K562 (cell line): ENCODE data around the gene IL17RB. TPM values are rescaled to one million over a fixed set of nuclear protein-coding genes. Genes with fewer than 3 reads are reported as not detected.

Experiments used
- ATAC-seq: fragments of 200-7000 bp; cut with Tn5 transposase; 3 replicates; pipeline ENCODE4 v1.9.1; 2020; ENCODE audit warnings: moderate library complexity
- BruUV-seq: library from RNA; stranded (reverse); fragments of 400-500 nt; replicated peaks from 2 replicates; lab custom pipeline; 2021; lab: Mats Ljungman, UMichigan
- CTCF ChIA-PET: fragments of 300-600 bp; formaldehyde crosslinking; extraction: SDS; loops from one replicate; lab custom pipeline; 2021; ENCODE audit warnings: low intra/inter-chr PET ratio; lab: Yijun Ruan, JAX
- POLR2A ChIA-PET: fragments of 300-600, 350-650 bp; sonication (Branson Sonifier 250); formaldehyde crosslinking; extraction: SDS; loops from one replicate; lab custom pipeline; 2021; ENCODE audit warnings: antibody characterized with exemption, inconsistent platforms; lab: Yijun Ruan, JAX
- DNase-seq, 4 experiments: peaks; one replicate each; pipeline versions ENCODE4 v3.0.0 to v3.0.0-alpha.2; 2011 to 2018; ENCODE audit warnings: low spot score in 3 of 4, mixed read lengths in 3 of 4; ENCODE audit errors: extremely low read depth in 1 of 4
- FAIRE-seq: peaks from 2 replicates; lab custom pipeline; 2011; peaks lifted over from hg19 to GRCh38; lab: Jason Lieb, UNC
- H2AFZ ChIP-seq: 2 replicates; pipeline ENCODE4 v1.6.0; 2011; ENCODE audit warnings: low read depth, low read length, control low read depth, inconsistent platforms
- H3K27ac ChIP-seq: fragments of 200-600 bp; 3 replicates; pipeline ENCODE4 v1.8.0; 2011; ENCODE audit warnings: low read depth, mild to moderate bottlenecking, control low read depth, inconsistent platforms, low read length, moderate library complexity, mixed read lengths; ENCODE audit errors: extremely low read depth
- H3K27me3 ChIP-seq, 2 experiments: fragments of 300-600 bp in 1 of 2; 2 replicates in 1 of 2; 3 replicates in 1 of 2; pipeline versions ENCODE4 v1.6.0 to v1.8.0; 2011; ENCODE audit warnings: inconsistent platforms in 2 of 2, low read length in 2 of 2, mild to moderate bottlenecking in 1 of 2, mixed read lengths in 1 of 2, moderate library complexity in 1 of 2; ENCODE audit not compliant: control insufficient read depth in 2 of 2, insufficient read depth in 2 of 2
- H3K36me3 ChIP-seq: fragments of 300-600 bp; 3 replicates; pipeline ENCODE4 v1.8.0; 2011; ENCODE audit warnings: mild to moderate bottlenecking, low read length, inconsistent platforms; ENCODE audit not compliant: control insufficient read depth, insufficient read depth
- H3K4me1 ChIP-seq, 2 experiments: fragments of 200-600 bp in 1 of 2; replicated peaks in 1 of 2; 2 replicates in 1 of 2; 3 replicates in 1 of 2; pipeline versions ENCODE4 v1.5.1 to v1.8.0; 2011; ENCODE audit warnings: inconsistent platforms in 2 of 2, low read length in 2 of 2, mild to moderate bottlenecking in 1 of 2, mixed read lengths in 1 of 2, moderate library complexity in 1 of 2; ENCODE audit not compliant: control insufficient read depth in 2 of 2, insufficient read depth in 2 of 2
- H3K4me2 ChIP-seq: 2 replicates; pipeline ENCODE4 v1.6.1; 2011; ENCODE audit warnings: low read length, control low read depth, inconsistent platforms, mixed read lengths; ENCODE audit not compliant: insufficient read depth
- H3K4me3 ChIP-seq: fragments of 200-600 bp; sonication (generic), shearing (Covaris generic); 2 replicates; pipeline ENCODE4 v1.5.1; 2016; ENCODE audit warnings: control low read depth, inconsistent platforms
- H3K79me2 ChIP-seq: fragments of 200-600 bp; 3 replicates; pipeline ENCODE4 v1.8.0; 2011; ENCODE audit warnings: low read length, inconsistent platforms; ENCODE audit not compliant: control insufficient read depth, insufficient read depth
- H3K9ac ChIP-seq, 2 experiments: 2 replicates each; pipeline versions ENCODE4 v1.6.0 to v1.6.1; 2011; ENCODE audit warnings: low read depth in 2 of 2, low read length in 2 of 2, control low read depth in 1 of 2, inconsistent platforms in 1 of 2, mild to moderate bottlenecking in 1 of 2, mixed read lengths in 1 of 2; ENCODE audit not compliant: insufficient read depth in 1 of 2
- H3K9me1 ChIP-seq: one replicate; pipeline ENCODE4 v1.6.0; 2011; ENCODE audit warnings: inconsistent platforms, mild to moderate bottlenecking, low read length, moderate library complexity; ENCODE audit not compliant: control insufficient read depth, insufficient read depth
- H3K9me3 ChIP-seq: replicated peaks from 2 replicates; pipeline ENCODE4 v1.5.1; 2011; ENCODE audit warnings: low read depth, low read length, inconsistent platforms; ENCODE audit not compliant: control insufficient read depth, insufficient read depth
- H4K20me1 ChIP-seq: replicated peaks from 2 replicates; pipeline ENCODE4 v1.6.1; 2011; ENCODE audit warnings: low read length, inconsistent platforms, mixed read lengths; ENCODE audit not compliant: control insufficient read depth, insufficient read depth
- CBX5 ChIP-seq: IDR thresholded peaks from 2 replicates; pipeline ENCODE4 v1.6.1; 2014; ENCODE audit warnings: low read depth, borderline replicate concordance
- MAZ ChIP-seq, 2 experiments: fragments of 450-650 bp in 1 of 2; sonication (generic) in 1 of 2; formaldehyde crosslinking; IDR thresholded peaks in 1 of 2; conservative IDR thresholded peaks in 1 of 2; 2 replicates each; pipeline versions ENCODE4 v1.4.0 to v1.5.0; 2020; ENCODE audit warnings: mild to moderate bottlenecking in 1 of 2, missing genetic modification reagents in 1 of 2
- MTA1 ChIP-seq: fragments of 450-650 bp; IDR thresholded peaks from 2 replicates; pipeline ENCODE4 v1.6.1; 2017; ENCODE audit warnings: borderline replicate concordance
- NCOA1 ChIP-seq: fragments of 450-650 bp; IDR thresholded peaks from 2 replicates; pipeline ENCODE4 v1.6.1; 2016; ENCODE audit warnings: low read depth
- NELFE ChIP-seq: IDR thresholded peaks from 2 replicates; pipeline ENCODE4 v1.6.1; 2011; ENCODE audit warnings: mild to moderate bottlenecking; ENCODE audit not compliant: insufficient read depth, insufficient read length
- SLC30A9 ChIP-seq: fragments of 250-450 bp; sonication (Bioruptor Pico); IDR thresholded peaks from 2 replicates; pipeline ENCODE4 v1.8.0; 2022; ENCODE audit warnings: mild to moderate bottlenecking, moderate library complexity
- TEAD1 ChIP-seq, 2 experiments: fragments of 450-650 bp in 1 of 2; sonication (generic) in 1 of 2; formaldehyde crosslinking; IDR thresholded peaks; 2 replicates each; pipeline versions ENCODE4 v1.4.0 to v1.8.0; 2020 to 2022; ENCODE audit warnings: mild to moderate bottlenecking in 2 of 2, missing genetic modification reagents in 1 of 2
- YBX1 ChIP-seq: fragments of 450-650 bp; IDR thresholded peaks from 2 replicates; pipeline ENCODE4 v1.7.1; 2016; ENCODE audit warnings: mild to moderate bottlenecking
- ZNF175 ChIP-seq: fragments of 200-800 bp; sonication (Bioruptor generic); IDR thresholded peaks from 2 replicates; pipeline ENCODE4 v1.6.1; 2016; ENCODE audit warnings: low read depth, mild to moderate bottlenecking, missing genetic modification characterization, missing compliant biosample characterization
- ZNF239 ChIP-seq: fragments of 250-450 bp; sonication (Bioruptor Pico); IDR thresholded peaks from 2 replicates; pipeline ENCODE4 v1.4.0; 2020; ENCODE audit warnings: mild to moderate bottlenecking
- ZNF778 ChIP-seq: fragments of 450-650 bp; formaldehyde crosslinking; IDR thresholded peaks from 2 replicates; pipeline ENCODE4 v1.4.0; 2020; ENCODE audit warnings: mild to moderate bottlenecking, moderate library complexity
- WGBS: fragments of 100-300 bp; shearing (Covaris generic); methylation state at CpG from one replicate; pipeline ENCODE4 v1.1.6; 2016; ENCODE audit warnings: low coverage, mixed read lengths; ENCODE audit not compliant: insufficient coverage; ENCODE audit errors: missing lambda C conversion rate; 5-methylcytosine and 5-hydroxymethylcytosine counted together
- in situ Hi-C: fragments of 300-500 bp; cut with MboI; formaldehyde crosslinking; loops from 4 replicates; pipeline ENCODE4 v1.15.0; 2018; ENCODE audit warnings: inconsistent platforms, mixed read lengths
- intact Hi-C: fragments of 100-400 bp; cut with micrococcal nuclease; formaldehyde crosslinking; loops from 2 replicates; pipeline ENCODE4 v1.14.2; 2022
- polyA plus RNA-seq, 8 experiments: library from polyadenylated mRNA; depleted of rRNA in 4 of 8; stranded (reverse) in 5 of 8; unstranded in 3 of 8; fragments of >200 nt; fragmentation: Nextera tagmentation in 2 of 8; fragmentation: Illumina TruSeq in 1 of 8; extraction: Ambion mirVana in 2 of 8; extraction: Trizol in 1 of 8; gene quantifications; 2 replicates each; pipeline versions ENCODE4 v1.2.1 to v1.2.3, GENCODE V29; 2011 to 2014; ENCODE audit warnings: inconsistent platforms in 1 of 8, missing spikeins in 1 of 8
- total RNA-seq, 7 experiments: library from RNA; depleted of rRNA in 6 of 7; stranded (reverse); fragments of >200 nt in 6 of 7; fragmentation: Illumina TruSeq in 2 of 7; extraction: Trizol in 2 of 7; gene quantifications; 2 replicates each; pipeline versions ENCODE4 v1.2.1 to v1.2.3, GENCODE V29; 2011 to 2021; ENCODE audit warnings: low replicate concordance in 1 of 7
- TF ChIP-seq, protein P1 (sequence below): fragments of 450-650 bp; IDR thresholded peaks from 2 replicates; pipeline ENCODE4 v1.6.1; 2016; ENCODE audit warnings: antibody characterized with exemption
- TF ChIP-seq, protein P2 (sequence below): fragments of 450-650 bp; IDR thresholded peaks from 2 replicates; pipeline ENCODE4 v1.6.1; 2017; ENCODE audit warnings: antibody characterized with exemption, mild to moderate bottlenecking
- TF ChIP-seq, protein P3 (sequence below): fragments of 450-650 bp; formaldehyde crosslinking; IDR thresholded peaks from 2 replicates; pipeline ENCODE4 v1.4.0; 2020; ENCODE audit warnings: mild to moderate bottlenecking, moderate library complexity
- TF ChIP-seq, protein P4 (sequence below): fragments of 250-450 bp; sonication (Bioruptor Pico); IDR thresholded peaks from 2 replicates; pipeline ENCODE4 v1.8.0; 2021; ENCODE audit warnings: moderate library complexity, mild to moderate bottlenecking, inconsistent platforms

The IL17RB gene
- total and polyA plus RNA-seq, 9 of the 15 experiments (the other 6 are each of a cell fraction or from before 2014, with no cell fraction given): 1.1 to 4.1 (median 1.7) TPM

DNA sequence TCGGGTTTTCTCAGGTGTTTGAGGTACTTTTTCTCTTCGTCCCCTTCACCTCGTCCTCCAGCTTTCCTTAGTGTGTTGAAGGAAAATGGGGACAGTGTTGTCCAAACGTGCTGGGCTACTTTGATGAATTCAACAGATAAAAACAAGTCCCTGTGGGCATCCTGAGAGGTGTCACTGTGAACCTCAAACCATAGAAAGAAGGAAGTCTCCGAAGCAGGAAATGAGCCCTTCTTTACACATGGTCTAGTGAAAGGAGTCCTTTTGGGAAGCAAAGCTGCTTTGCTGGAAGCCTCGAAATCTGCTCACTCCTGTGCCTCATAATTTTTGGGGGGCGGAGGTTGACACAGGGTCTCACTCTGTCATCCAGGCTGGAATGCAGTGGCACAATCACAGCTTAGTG, 10.6 kb downstream of the IL17RB start:
- intact Hi-C loops (no loop called here), in situ Hi-C loops (no loop called here)
- no peaks in the 10 kb centered on the region for H3K4me1 ChIP-seq
- ChIA-PET CTCF (no interaction called here), POLR2A (no interaction called here)
- H3K9me3 ChIP-seq: no peaks in the 10 kb centered on the region
- H3K4me2 ChIP-seq: no peak overlapping the region
- FAIRE-seq (no peak), ATAC-seq (no peak), DNase-seq (no peak)
- H3K9ac ChIP-seq: no peak overlapping the region
- H3K9me1 ChIP-seq: no peaks in the 10 kb centered on the region
- H3K27me3 ChIP-seq: peaks cover 0 to 16% of the 10 kb centered on the region in 2 experiments; a peak in 2 of 5 replicates
- no peaks in the 10 kb centered on the region for H3K79me2 ChIP-seq
- H3K27ac ChIP-seq: no peak overlapping the region
- 14% methylated on average over 7 of the region's 7 CpGs for WGBS
- BruUV-seq: no TSS peak
- no peak overlapping the region for H3K4me3 ChIP-seq
- 0 out of 3 replicates have a peak, but pooled peaks cover 6% of the 10 kb centered on the region for H3K36me3 ChIP-seq
- no peaks in the 10 kb centered on the region for H4K20me1 ChIP-seq
- H2AFZ ChIP-seq: no peak overlapping the region
- no peak for TF ChIP-seq ZNF175 (CRISPR knock-in tag)
- TF ChIP-seq CBX5: no peak
- TF ChIP-seq YBX1: no peak
- no peak for TF ChIP-seq MAZ (CRISPR knock-in tag; conservative IDR thresholded peaks at IDR 0.05 in 1 of 2, IDR thresholded peaks at IDR 0.05 in 1 of 2)
- TF ChIP-seq, protein P1, sequence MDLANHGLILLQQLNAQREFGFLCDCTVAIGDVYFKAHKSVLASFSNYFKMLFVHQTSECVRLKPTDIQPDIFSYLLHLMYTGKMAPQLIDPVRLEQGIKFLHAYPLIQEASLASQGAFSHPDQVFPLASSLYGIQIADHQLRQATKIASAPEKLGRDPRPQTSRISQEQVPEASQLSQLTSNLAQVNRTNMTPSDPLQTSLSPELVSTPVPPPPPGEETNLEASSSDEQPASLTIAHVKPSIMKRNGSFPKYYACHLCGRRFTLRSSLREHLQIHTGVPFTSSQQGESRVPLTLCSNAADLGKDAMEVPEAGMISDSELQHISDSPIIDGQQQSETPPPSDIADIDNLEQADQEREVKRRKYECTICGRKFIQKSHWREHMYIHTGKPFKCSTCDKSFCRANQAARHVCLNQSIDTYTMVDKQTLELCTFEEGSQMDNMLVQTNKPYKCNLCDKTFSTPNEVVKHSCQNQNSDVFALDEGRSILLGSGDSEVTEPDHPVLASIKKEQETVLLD: no peak
- TF ChIP-seq NCOA1: no peak
- no peak for TF ChIP-seq NELFE
- TF ChIP-seq, protein P2, sequence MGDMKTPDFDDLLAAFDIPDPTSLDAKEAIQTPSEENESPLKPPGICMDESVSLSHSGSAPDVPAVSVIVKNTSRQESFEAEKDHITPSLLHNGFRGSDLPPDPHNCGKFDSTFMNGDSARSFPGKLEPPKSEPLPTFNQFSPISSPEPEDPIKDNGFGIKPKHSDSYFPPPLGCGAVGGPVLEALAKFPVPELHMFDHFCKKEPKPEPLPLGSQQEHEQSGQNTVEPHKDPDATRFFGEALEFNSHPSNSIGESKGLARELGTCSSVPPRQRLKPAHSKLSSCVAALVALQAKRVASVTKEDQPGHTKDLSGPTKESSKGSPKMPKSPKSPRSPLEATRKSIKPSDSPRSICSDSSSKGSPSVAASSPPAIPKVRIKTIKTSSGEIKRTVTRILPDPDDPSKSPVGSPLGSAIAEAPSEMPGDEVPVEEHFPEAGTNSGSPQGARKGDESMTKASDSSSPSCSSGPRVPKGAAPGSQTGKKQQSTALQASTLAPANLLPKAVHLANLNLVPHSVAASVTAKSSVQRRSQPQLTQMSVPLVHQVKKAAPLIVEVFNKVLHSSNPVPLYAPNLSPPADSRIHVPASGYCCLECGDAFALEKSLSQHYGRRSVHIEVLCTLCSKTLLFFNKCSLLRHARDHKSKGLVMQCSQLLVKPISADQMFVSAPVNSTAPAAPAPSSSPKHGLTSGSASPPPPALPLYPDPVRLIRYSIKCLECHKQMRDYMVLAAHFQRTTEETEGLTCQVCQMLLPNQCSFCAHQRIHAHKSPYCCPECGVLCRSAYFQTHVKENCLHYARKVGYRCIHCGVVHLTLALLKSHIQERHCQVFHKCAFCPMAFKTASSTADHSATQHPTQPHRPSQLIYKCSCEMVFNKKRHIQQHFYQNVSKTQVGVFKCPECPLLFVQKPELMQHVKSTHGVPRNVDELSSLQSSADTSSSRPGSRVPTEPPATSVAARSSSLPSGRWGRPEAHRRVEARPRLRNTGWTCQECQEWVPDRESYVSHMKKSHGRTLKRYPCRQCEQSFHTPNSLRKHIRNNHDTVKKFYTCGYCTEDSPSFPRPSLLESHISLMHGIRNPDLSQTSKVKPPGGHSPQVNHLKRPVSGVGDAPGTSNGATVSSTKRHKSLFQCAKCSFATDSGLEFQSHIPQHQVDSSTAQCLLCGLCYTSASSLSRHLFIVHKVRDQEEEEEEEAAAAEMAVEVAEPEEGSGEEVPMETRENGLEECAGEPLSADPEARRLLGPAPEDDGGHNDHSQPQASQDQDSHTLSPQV: no peak
- TF ChIP-seq, protein P3, sequence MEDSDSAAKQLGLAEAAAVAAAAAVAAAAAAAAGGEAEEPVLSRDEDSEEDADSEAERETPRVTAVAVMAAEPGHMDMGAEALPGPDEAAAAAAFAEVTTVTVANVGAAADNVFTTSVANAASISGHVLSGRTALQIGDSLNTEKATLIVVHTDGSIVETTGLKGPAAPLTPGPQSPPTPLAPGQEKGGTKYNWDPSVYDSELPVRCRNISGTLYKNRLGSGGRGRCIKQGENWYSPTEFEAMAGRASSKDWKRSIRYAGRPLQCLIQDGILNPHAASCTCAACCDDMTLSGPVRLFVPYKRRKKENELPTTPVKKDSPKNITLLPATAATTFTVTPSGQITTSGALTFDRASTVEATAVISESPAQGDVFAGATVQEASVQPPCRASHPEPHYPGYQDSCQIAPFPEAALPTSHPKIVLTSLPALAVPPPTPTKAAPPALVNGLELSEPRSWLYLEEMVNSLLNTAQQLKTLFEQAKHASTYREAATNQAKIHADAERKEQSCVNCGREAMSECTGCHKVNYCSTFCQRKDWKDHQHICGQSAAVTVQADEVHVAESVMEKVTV (CRISPR knock-in tag): no peak
- no peak for TF ChIP-seq TEAD1 (CRISPR knock-in tag; IDR thresholded peaks at IDR 0.05)
- TF ChIP-seq, protein P4, sequence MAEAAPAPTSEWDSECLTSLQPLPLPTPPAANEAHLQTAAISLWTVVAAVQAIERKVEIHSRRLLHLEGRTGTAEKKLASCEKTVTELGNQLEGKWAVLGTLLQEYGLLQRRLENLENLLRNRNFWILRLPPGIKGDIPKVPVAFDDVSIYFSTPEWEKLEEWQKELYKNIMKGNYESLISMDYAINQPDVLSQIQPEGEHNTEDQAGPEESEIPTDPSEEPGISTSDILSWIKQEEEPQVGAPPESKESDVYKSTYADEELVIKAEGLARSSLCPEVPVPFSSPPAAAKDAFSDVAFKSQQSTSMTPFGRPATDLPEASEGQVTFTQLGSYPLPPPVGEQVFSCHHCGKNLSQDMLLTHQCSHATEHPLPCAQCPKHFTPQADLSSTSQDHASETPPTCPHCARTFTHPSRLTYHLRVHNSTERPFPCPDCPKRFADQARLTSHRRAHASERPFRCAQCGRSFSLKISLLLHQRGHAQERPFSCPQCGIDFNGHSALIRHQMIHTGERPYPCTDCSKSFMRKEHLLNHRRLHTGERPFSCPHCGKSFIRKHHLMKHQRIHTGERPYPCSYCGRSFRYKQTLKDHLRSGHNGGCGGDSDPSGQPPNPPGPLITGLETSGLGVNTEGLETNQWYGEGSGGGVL (CRISPR knock-in tag): no peak
- no peak for TF ChIP-seq MTA1
- no peak for TF ChIP-seq ZNF239 (CRISPR knock-in tag)
- no peak for TF ChIP-seq SLC30A9 (CRISPR knock-in tag)
- TF ChIP-seq ZNF778 (CRISPR knock-in tag): no peak
